Rectal smooth muscle tissue (tissue), 1 donor: Measurements from ENCODE around the gene ANKRD29.

Experiments used
- H3K27ac ChIP-seq: one replicate; pipeline ENCODE4 v1.7.0; 2013; ENCODE audit warnings: low read depth, low read length, inconsistent platforms
- H3K27me3 ChIP-seq: one replicate; pipeline ENCODE4 v1.7.0; 2013; ENCODE audit warnings: low read length; ENCODE audit not compliant: control insufficient read depth, insufficient read depth
- H3K36me3 ChIP-seq: one replicate; pipeline ENCODE4 v1.7.0; 2013; ENCODE audit warnings: low read length; ENCODE audit not compliant: control insufficient read depth, insufficient read depth
- H3K4me1 ChIP-seq: one replicate; pipeline ENCODE4 v1.7.0; 2013; ENCODE audit warnings: low read length; ENCODE audit not compliant: control insufficient read depth, insufficient read depth
- H3K4me3 ChIP-seq: one replicate; pipeline ENCODE4 v1.7.0; 2013; ENCODE audit warnings: low read length
- H3K9ac ChIP-seq: one replicate; pipeline ENCODE4 v1.7.0; 2013; ENCODE audit warnings: low read length

Gene ANKRD29

GRCh38 chr18:23635283-23636070, 27.2 kb downstream of the ANKRD29 start:
- Histone ChIP-seq H3K4me1 (no peaks in the 10 kb centered on the region), H3K36me3 (no peaks in the 10 kb centered on the region), H3K27me3 (no peaks in the 10 kb centered on the region), H3K27ac (no peak overlapping the region), H3K9ac (no peak overlapping the region), H3K4me3 (no peak overlapping the region)

- no peak overlapping the region for H3K9ac ChIP-seq
- H3K4me1 ChIP-seq, result no peaks in the 10 kb centered on the region
These were observed 28.0 kb downstream of the ANKRD29 start for GRCh38 chr18:23634692-23635091.

GRCh38 chr18:23632615-23633014, 30.1 kb downstream of the ANKRD29 start:
- no peak overlapping the region for H3K9ac ChIP-seq
- H3K4me3 ChIP-seq, result no peak overlapping the region
- H3K27me3 ChIP-seq, result no peaks in the 10 kb centered on the region
- no peak overlapping the region for H3K27ac ChIP-seq
- H3K36me3 ChIP-seq, result no peaks in the 10 kb centered on the region
- H3K4me1 ChIP-seq, result no peaks in the 10 kb centered on the region

More at GRCh38 chr18:23634692-23635091, 28.0 kb downstream of the ANKRD29 start:
- no peaks in the 10 kb centered on the region for H3K27me3 ChIP-seq
- H3K36me3 ChIP-seq, result no peaks in the 10 kb centered on the region
- no peak overlapping the region for H3K4me3 ChIP-seq
- H3K27ac ChIP-seq, result no peak overlapping the region

- H3K4me3 ChIP-seq, result no peak overlapping the region
- no peaks in the 10 kb centered on the region for H3K27me3 ChIP-seq
- no peaks in the 10 kb centered on the region for H3K4me1 ChIP-seq
- no peaks in the 10 kb centered on the region for H3K36me3 ChIP-seq
- H3K9ac ChIP-seq, result no peak overlapping the region
- H3K27ac ChIP-seq, result no peak overlapping the region
These were observed 31.0 kb downstream of the ANKRD29 start for GRCh38 chr18:23631746-23632145.

- no peak overlapping the region for H3K27ac ChIP-seq
- no peak overlapping the region for H3K9ac ChIP-seq
- H3K27me3 ChIP-seq, result no peaks in the 10 kb centered on the region
- H3K4me1 ChIP-seq, result no peaks in the 10 kb centered on the region
- H3K36me3 ChIP-seq, result no peaks in the 10 kb centered on the region
- no peak overlapping the region for H3K4me3 ChIP-seq
These were observed 31.4 kb downstream of the ANKRD29 start for GRCh38 chr18:23631312-23631711.

- no peak overlapping the region for H3K4me3 ChIP-seq
- no peak overlapping the region for H3K27ac ChIP-seq
- H3K27me3 ChIP-seq, result no peaks in the 10 kb centered on the region
- H3K36me3 ChIP-seq, result no peaks in the 10 kb centered on the region
- no peaks in the 10 kb centered on the region for H3K4me1 ChIP-seq
- no peak overlapping the region for H3K9ac ChIP-seq
These were observed 33.2 kb downstream of the ANKRD29 start for GRCh38 chr18:23629444-23629946.

GRCh38 chr18:23627970-23628369, 34.7 kb downstream of the ANKRD29 start:
- Histone ChIP-seq H3K27ac (no peak overlapping the region), H3K9ac (no peak overlapping the region), H3K36me3 (no peaks in the 10 kb centered on the region), H3K4me1 (no peaks in the 10 kb centered on the region), H3K4me3 (no peak overlapping the region), H3K27me3 (no peaks in the 10 kb centered on the region)

GRCh38 chr18:23627321-23627720, 35.4 kb downstream of the ANKRD29 start:
- Histone ChIP-seq H3K4me1 (no peaks in the 10 kb centered on the region), H3K36me3 (no peaks in the 10 kb centered on the region), H3K27me3 (no peaks in the 10 kb centered on the region), H3K27ac (no peak overlapping the region), H3K4me3 (no peak overlapping the region), H3K9ac (no peak overlapping the region)

GRCh38 chr18:23626451-23627279, 36.0 kb downstream of the ANKRD29 start:
- Histone ChIP-seq H3K4me3 (no peak overlapping the region), H3K27ac (no peak overlapping the region), H3K36me3 (no peaks in the 10 kb centered on the region), H3K9ac (no peak overlapping the region), H3K4me1 (no peaks in the 10 kb centered on the region), H3K27me3 (no peaks in the 10 kb centered on the region)

GRCh38 chr18:23623040-23623439, 39.7 kb downstream of the ANKRD29 start:
- peaks cover 3% of the 10 kb centered on the region for H3K27me3 ChIP-seq
- H3K27ac ChIP-seq, result no peak overlapping the region
- no peak overlapping the region for H3K4me3 ChIP-seq
- H3K9ac ChIP-seq, result no peak overlapping the region
- H3K36me3 ChIP-seq, result no peaks in the 10 kb centered on the region
- no peaks in the 10 kb centered on the region for H3K4me1 ChIP-seq

GRCh38 chr18:23619388-23619881, 43.3 kb downstream of the ANKRD29 start:
- no peak overlapping the region for H3K9ac ChIP-seq
- H3K27ac ChIP-seq, result peak overlapping the region; percentile 21
- H3K27me3 ChIP-seq, result peaks cover 3% of the 10 kb centered on the region
- H3K36me3 ChIP-seq, result no peaks in the 10 kb centered on the region
- H3K4me1 ChIP-seq, result no peaks in the 10 kb centered on the region
- H3K4me3 ChIP-seq, result peak overlapping the region; percentile 67

GRCh38 chr18:23618862-23619387, 43.8 kb downstream of the ANKRD29 start:
- Histone ChIP-seq H3K27ac (peak overlapping the region; percentile 21), H3K9ac (no peak overlapping the region), H3K27me3 (peaks cover 3% of the 10 kb centered on the region), H3K36me3 (no peaks in the 10 kb centered on the region), H3K4me3 (peak overlapping the region; percentile 67), H3K4me1 (no peaks in the 10 kb centered on the region)
